Neuronal stem cell (in vitro differentiated cells): Measurements from ENCODE around the gene IQCH.

Experiments
- DNase-seq: peaks from one replicate; pipeline ENCODE4 v3.0.0-alpha.2; 2013; ENCODE audit warnings: low spot score
- H2AFZ ChIP-seq: one replicate; pipeline ENCODE4 v1.6.1; 2013; ENCODE audit warnings: mild to moderate bottlenecking, low read length, inconsistent platforms
- H2AK5ac ChIP-seq: 2 replicates; pipeline ENCODE4 v1.6.1; 2013; ENCODE audit warnings: low read depth, mild to moderate bottlenecking, inconsistent platforms, low read length, moderate library complexity, mixed read lengths
- H2BK120ac ChIP-seq: 2 replicates; pipeline ENCODE4 v1.6.1; 2013; ENCODE audit warnings: low read depth, mild to moderate bottlenecking, inconsistent platforms, low read length, moderate library complexity, mixed read lengths
- H2BK12ac ChIP-seq: one replicate; pipeline ENCODE4 v1.6.1; 2013; ENCODE audit warnings: low read length, inconsistent platforms
- H2BK15ac ChIP-seq: 2 replicates; pipeline ENCODE4 v1.6.1; 2013; ENCODE audit warnings: mild to moderate bottlenecking, low read length, inconsistent platforms, mixed read lengths
- H2BK5ac ChIP-seq: one replicate; pipeline ENCODE4 v1.6.1; 2013; ENCODE audit warnings: inconsistent platforms, mild to moderate bottlenecking, low read length, moderate library complexity
- H3K14ac ChIP-seq: one replicate; pipeline ENCODE4 v1.6.1; 2013; ENCODE audit warnings: low read length, inconsistent platforms
- H3K18ac ChIP-seq: 2 replicates; pipeline ENCODE4 v1.6.1; 2013; ENCODE audit warnings: low read length, inconsistent platforms
- H3K23ac ChIP-seq: 2 replicates; pipeline ENCODE4 v1.6.1; 2013; ENCODE audit warnings: low read depth, mild to moderate bottlenecking, mixed read lengths, low read length, inconsistent platforms; ENCODE audit not compliant: poor library complexity
- H3K27ac ChIP-seq: replicated peaks from 3 replicates; pipeline ENCODE4 v1.5.1; 2013; ENCODE audit warnings: low read length, inconsistent platforms
- H3K27me3 ChIP-seq, 3 experiments: 2 replicates each; pipeline ENCODE4 v1.6.1; 2013; ENCODE audit warnings: low read length in 3 of 3, mild to moderate bottlenecking in 2 of 3, inconsistent platforms in 1 of 3, low read depth in 1 of 3, mixed read lengths in 1 of 3, moderate library complexity in 1 of 3; ENCODE audit not compliant: control insufficient read depth in 3 of 3, insufficient read depth in 3 of 3
- H3K36me3 ChIP-seq, 2 donors: replicated peaks in 1 of 2; 2 replicates each; pipeline ENCODE4 v1.6.1; 2013; ENCODE audit warnings: low read length in 2 of 2; ENCODE audit not compliant: control insufficient read depth in 2 of 2, insufficient read depth in 2 of 2
- H3K4ac ChIP-seq: 2 replicates; pipeline ENCODE4 v1.6.1; 2013; ENCODE audit warnings: inconsistent platforms, mild to moderate bottlenecking, low read length, moderate library complexity
- H3K4me1 ChIP-seq, 2 donors: 1 replicate in 1 of 2; 2 replicates in 1 of 2; pipeline ENCODE4 v1.6.1; 2013; ENCODE audit warnings: low read length in 2 of 2, low read depth in 1 of 2; ENCODE audit not compliant: control insufficient read depth in 2 of 2, insufficient read depth in 1 of 2
- H3K4me2 ChIP-seq: one replicate; pipeline ENCODE4 v1.6.1; 2013; ENCODE audit warnings: mild to moderate bottlenecking, low read length, inconsistent platforms; ENCODE audit not compliant: insufficient read depth, poor library complexity, severe bottlenecking
- H3K4me3 ChIP-seq, 2 donors: 2 replicates each; pipeline ENCODE4 v1.5.1; 2013; ENCODE audit warnings: low read length in 2 of 2, mild to moderate bottlenecking in 2 of 2, inconsistent platforms in 1 of 2, moderate library complexity in 1 of 2
- H3K79me1 ChIP-seq: one replicate; pipeline ENCODE4 v1.6.1; 2013; ENCODE audit warnings: low read depth, mild to moderate bottlenecking, inconsistent platforms, low read length, moderate library complexity
- H3K9ac ChIP-seq: one replicate; pipeline ENCODE4 v1.6.1; 2013; ENCODE audit warnings: mild to moderate bottlenecking, low read depth, low read length, inconsistent platforms; ENCODE audit not compliant: poor library complexity
- H3K9me3 ChIP-seq, 2 donors: replicated peaks in 1 of 2; 2 replicates each; pipeline versions ENCODE3 to v1.6.1; 2013; ENCODE audit warnings: low read length in 2 of 2, mild to moderate bottlenecking in 2 of 2, inconsistent platforms in 1 of 2, low read depth in 1 of 2, mixed read lengths in 1 of 2, moderate library complexity in 1 of 2; ENCODE audit not compliant: control insufficient read depth in 2 of 2, insufficient read depth in 1 of 2
- H4K8ac ChIP-seq: one replicate; pipeline ENCODE4 v1.6.1; 2013; ENCODE audit warnings: low read depth, mild to moderate bottlenecking, inconsistent platforms, low read length, moderate library complexity
- H4K91ac ChIP-seq: one replicate; pipeline ENCODE4 v1.6.1; 2013; ENCODE audit warnings: low read length, low read depth, mild to moderate bottlenecking, inconsistent platforms; ENCODE audit not compliant: poor library complexity
- WGBS, 2 donors: extraction: QIAGEN DNeasy Blood & Tissue Kit; methylation state at CpG; one replicate each; pipeline ENCODE4 v1.1.7; 2013; ENCODE audit warnings: missing lambda C conversion rate in 2 of 2, mixed read lengths in 1 of 2; ENCODE audit not compliant: insufficient read length in 2 of 2, insufficient replicate concordance in 1 of 2; ENCODE audit errors: extremely low coverage in 2 of 2; 5-methylcytosine and 5-hydroxymethylcytosine counted together

The IQCH gene

DNA sequence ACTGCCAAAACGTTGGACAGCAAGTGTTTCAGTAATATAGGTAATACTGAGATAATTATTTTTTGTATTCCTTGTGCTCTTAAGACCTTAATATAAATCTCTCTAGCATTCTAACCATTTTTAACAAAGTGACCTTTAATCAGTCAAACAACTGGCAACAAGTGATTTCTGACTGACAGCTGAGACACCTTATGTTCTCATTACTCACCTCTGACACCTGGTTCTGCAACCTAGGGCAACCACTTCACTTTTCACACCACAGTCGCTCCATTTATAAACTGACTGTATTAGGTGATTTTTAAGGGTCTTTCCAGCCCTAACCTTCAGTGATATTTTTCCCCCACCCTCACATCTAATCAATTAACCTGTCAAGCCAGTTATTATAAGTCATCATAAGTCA, 205.9 kb downstream of the IQCH start:
- peaks cover 0 to 3% (median 0%) of the 10 kb centered on the region in 3 experiments for H3K27me3 ChIP-seq
- H3K14ac ChIP-seq = no peak overlapping the region
- peaks cover 0 to 2% of the 10 kb centered on the region in 2 donors for H3K4me1 ChIP-seq
- no peak overlapping the region for H2AK5ac ChIP-seq
- H2BK15ac ChIP-seq = no peak overlapping the region
- no peak overlapping the region for H3K9ac ChIP-seq
- H3K18ac ChIP-seq = no peak overlapping the region
- WGBS, 2 donors = no CpG with 5 or more reads among the region's 2 CpGs
- no peak overlapping the region for H3K4me2 ChIP-seq
- no peak overlapping the region for H2BK5ac ChIP-seq
- DNase-seq = no peak
- no peak overlapping the region for H4K8ac ChIP-seq
- no peaks in the 10 kb centered on the region for H3K79me1 ChIP-seq
- H2BK12ac ChIP-seq = no peak overlapping the region
- H3K4ac ChIP-seq = no peak overlapping the region
- no peaks in the 10 kb centered on the region for H3K36me3 ChIP-seq
- H4K91ac ChIP-seq = no peak overlapping the region
- no peak overlapping the region for H2AFZ ChIP-seq
- no peaks in the 10 kb centered on the region for H3K9me3 ChIP-seq
- no peak overlapping the region for H3K23ac ChIP-seq
- no peak overlapping the region for H2BK120ac ChIP-seq
- no peak overlapping the region for H3K4me3 ChIP-seq
- H3K27ac ChIP-seq = no peak overlapping the region

DNA sequence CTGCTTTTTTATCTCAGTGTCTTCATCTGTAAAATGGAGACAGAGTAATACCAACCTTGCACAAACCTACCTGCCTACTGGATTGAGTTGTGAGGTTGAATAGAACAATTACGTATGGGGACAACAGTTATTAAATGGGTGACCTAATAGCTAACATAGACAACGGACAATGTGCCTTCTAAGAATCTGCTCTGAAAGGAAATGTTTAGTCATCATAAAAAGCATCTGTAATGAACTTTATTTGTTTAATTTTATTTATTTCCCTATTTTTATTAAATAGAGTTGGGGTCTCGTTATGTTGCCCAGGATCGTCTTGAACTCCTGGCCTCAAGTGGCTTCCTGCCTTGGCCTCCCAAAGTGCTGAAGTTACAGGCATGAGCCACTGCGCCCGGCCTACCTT, 207.1 kb downstream of the IQCH start:
- Histone ChIP-seq H4K91ac (no peak overlapping the region), H3K4ac (no peak overlapping the region), H3K18ac (no peak overlapping the region), H3K9me3 (no peaks in the 10 kb centered on the region), H2BK15ac (no peak overlapping the region), H2BK120ac (no peak overlapping the region), H4K8ac (no peak overlapping the region), H2AFZ (no peak overlapping the region), H2AK5ac (no peak overlapping the region), H3K36me3 (no peaks in the 10 kb centered on the region), H3K4me2 (no peak overlapping the region), H3K27ac (no peak overlapping the region), H3K4me1 (peaks cover 0 to 2% of the 10 kb centered on the region in 2 donors), H3K79me1 (no peaks in the 10 kb centered on the region), H2BK12ac (no peak overlapping the region), H3K9ac (no peak overlapping the region), H3K27me3 (peaks cover 0 to 3% (median 0%) of the 10 kb centered on the region in 3 experiments), H3K23ac (no peak overlapping the region), H2BK5ac (no peak overlapping the region), H3K14ac (no peak overlapping the region), H3K4me3 (no peak overlapping the region)
- no peak for DNase-seq
- no CpG with 5 or more reads among the region's 6 CpGs for WGBS, 2 donors

DNA sequence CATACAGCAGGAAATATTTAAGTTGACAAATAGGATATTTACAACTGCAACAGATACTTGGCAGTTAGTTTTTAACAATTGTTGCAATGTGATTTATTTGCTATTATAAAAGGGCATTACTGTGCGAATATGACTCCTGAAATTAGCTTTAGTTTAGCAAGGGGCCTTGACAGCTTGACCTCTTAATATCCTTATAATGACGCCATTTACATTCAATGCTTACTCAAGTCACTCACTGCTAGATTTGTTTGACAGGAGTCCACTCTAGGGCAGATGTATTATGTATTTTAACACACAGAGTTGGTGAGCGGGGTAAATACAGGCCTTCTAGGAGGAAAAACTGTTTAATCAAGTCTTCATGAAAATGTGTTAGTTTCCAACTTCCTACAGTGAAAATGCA, 208.3 kb downstream of the IQCH start:
- Histone ChIP-seq H3K27me3 (peaks cover 0 to 3% (median 0%) of the 10 kb centered on the region in 3 experiments), H2BK12ac (no peak overlapping the region), H4K91ac (no peak overlapping the region), H3K23ac (no peak overlapping the region), H2AFZ (no peak overlapping the region), H3K14ac (no peak overlapping the region), H3K27ac (no peak overlapping the region), H2BK15ac (no peak overlapping the region), H3K4me2 (no peak overlapping the region), H3K79me1 (no peaks in the 10 kb centered on the region), H3K4me1 (peaks cover 0 to 2% of the 10 kb centered on the region in 2 donors), H3K36me3 (no peaks in the 10 kb centered on the region), H2AK5ac (no peak overlapping the region), H2BK5ac (no peak overlapping the region), H3K9me3 (no peaks in the 10 kb centered on the region), H3K4me3 (no peak overlapping the region), H3K18ac (no peak overlapping the region), H4K8ac (no peak overlapping the region), H3K4ac (no peak overlapping the region), H3K9ac (no peak overlapping the region), H2BK120ac (no peak overlapping the region)
- no peak for DNase-seq
- WGBS, 2 donors = no CpG with 5 or more reads among the region's 3 CpGs

DNA sequence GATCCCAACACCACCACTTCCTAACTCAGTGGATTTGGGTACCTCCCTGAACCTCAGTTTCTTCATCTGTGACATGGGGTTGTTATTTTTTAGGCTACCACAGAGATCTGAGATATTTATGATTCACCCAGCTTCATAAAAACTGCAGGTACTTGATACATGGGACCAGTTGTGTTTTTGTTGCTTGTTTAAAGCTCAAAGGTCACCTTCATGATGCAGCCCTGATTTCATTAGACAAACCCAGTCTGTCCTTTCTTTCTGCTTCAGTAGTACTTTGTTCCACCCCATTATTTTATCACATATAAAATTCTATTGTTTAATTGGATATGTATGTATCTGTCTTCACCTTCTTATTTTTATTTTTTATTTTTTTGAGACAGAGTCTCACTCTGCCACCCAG, 208.9 kb downstream of the IQCH start:
- H4K91ac ChIP-seq = no peak overlapping the region
- no peak overlapping the region for H3K18ac ChIP-seq
- no peak overlapping the region for H3K4me3 ChIP-seq
- no peak overlapping the region for H3K4ac ChIP-seq
- H2BK15ac ChIP-seq = no peak overlapping the region
- H3K23ac ChIP-seq = no peak overlapping the region
- H2BK5ac ChIP-seq = no peak overlapping the region
- peaks cover 0 to 2% of the 10 kb centered on the region in 2 donors for H3K4me1 ChIP-seq
- H2BK12ac ChIP-seq = no peak overlapping the region
- no peak for DNase-seq
- no peak overlapping the region for H2AFZ ChIP-seq
- no peak overlapping the region for H2AK5ac ChIP-seq
- H2BK120ac ChIP-seq = no peak overlapping the region
- no peak overlapping the region for H3K14ac ChIP-seq
- H3K27me3 ChIP-seq = no peaks in the 10 kb centered on the region
- H3K9me3 ChIP-seq = no peaks in the 10 kb centered on the region
- no peak overlapping the region for H3K27ac ChIP-seq
- H3K9ac ChIP-seq = no peak overlapping the region
- no peaks in the 10 kb centered on the region for H3K36me3 ChIP-seq
- no peak overlapping the region for H3K4me2 ChIP-seq
- H3K79me1 ChIP-seq = no peaks in the 10 kb centered on the region
- H4K8ac ChIP-seq = no peak overlapping the region
